AG09309 (cell line): ENCODE data around the gene GRIK5.

Experiments
- DNase-seq: peaks from one replicate; pipeline ENCODE4 v3.0.0-alpha.2; 2010; ENCODE audit warnings: low read depth
- H3K4me3 ChIP-seq: 2 replicates; pipeline ENCODE4 v1.5.1; 2011; ENCODE audit warnings: mild to moderate bottlenecking, low read depth, low read length, moderate library complexity; ENCODE audit not compliant: control insufficient read depth
- CTCF ChIP-seq: IDR thresholded peaks from 2 replicates; pipeline ENCODE4 v1.5.1; 2011; ENCODE audit warnings: mild to moderate bottlenecking, low read depth, low read length, inconsistent platforms; ENCODE audit not compliant: insufficient read depth, control insufficient read depth; ENCODE audit errors: missing control alignments

The GRIK5 gene

GRCh38 chr19:42086188-42086736 is 16.3 kb upstream of the GRIK5 start:
- H3K4me3 ChIP-seq: no peak overlapping the region
- no peak for TF ChIP-seq CTCF
- DNase-seq: no peak

GRCh38 chr19:42083537-42083936 is 13.5 kb upstream of the GRIK5 start:
- no peak for TF ChIP-seq CTCF
- DNase-seq: no peak
- H3K4me3 ChIP-seq: no peak overlapping the region

- DNase-seq: no peak
- peak; percentile 67 for TF ChIP-seq CTCF
- H3K4me3 ChIP-seq: no peak overlapping the region
Observed at GRCh38 chr19:42081584-42082203, 11.7 kb upstream of the GRIK5 start.

- TF ChIP-seq CTCF: no peak
- H3K4me3 ChIP-seq: no peak overlapping the region
- DNase-seq: no peak
Observed at GRCh38 chr19:42080764-42081375, 10.9 kb upstream of the GRIK5 start.

GRCh38 chr19:42079886-42080763 is 10.1 kb upstream of the GRIK5 start:
- no peak for TF ChIP-seq CTCF
- DNase-seq: no peak
- H3K4me3 ChIP-seq: no peak overlapping the region

- no peak for TF ChIP-seq CTCF
- no peak for DNase-seq
- H3K4me3 ChIP-seq: no peak overlapping the region
Observed at GRCh38 chr19:42079276-42079669, 9.3 kb upstream of the GRIK5 start.
